ENCODE results near the gene FIBCD1. TPM values are rescaled to one million over a fixed set of nuclear protein-coding genes. Genes with fewer than 3 reads are reported as not detected.

FIBCD1 gene
- polyA plus RNA-seq, 1 donor from 2014 or later, result not detected

DNA sequence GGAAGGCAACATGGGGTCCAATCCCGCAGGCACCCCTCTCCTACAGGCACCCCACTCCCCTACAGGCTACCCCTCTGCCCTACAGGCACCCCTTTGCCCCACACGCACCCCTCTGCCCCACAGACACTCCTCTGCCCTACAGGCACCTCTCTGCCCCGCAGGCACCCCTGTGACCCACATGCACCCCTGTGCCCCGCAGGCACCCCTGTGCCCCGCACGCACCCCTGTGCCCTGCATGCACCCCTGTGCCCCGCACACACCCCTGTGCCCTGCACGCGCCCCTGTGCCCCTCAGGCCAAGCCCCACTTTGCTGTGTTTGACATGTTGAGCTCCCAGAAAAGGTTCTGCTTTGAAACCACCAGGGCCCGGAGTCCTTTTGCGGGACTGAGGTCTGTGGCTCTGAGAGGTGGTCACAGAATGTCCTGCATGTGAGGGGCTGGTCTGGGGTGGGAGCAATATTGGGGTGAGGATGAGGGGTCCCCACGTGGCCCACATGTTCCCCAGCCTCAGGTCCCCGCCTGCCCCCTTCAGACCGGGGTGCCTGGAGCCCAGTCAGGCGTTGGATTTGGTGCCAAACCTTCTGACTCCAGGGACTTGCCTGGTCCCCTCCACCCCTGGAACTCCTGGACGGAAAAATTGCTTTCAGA, 41.8 kb downstream of the FIBCD1 start:
- no peak overlapping the region for H3K27ac Mint-ChIP-seq
- no peaks in the 10 kb centered on the region for H3K4me1 Mint-ChIP-seq
- no peaks in the 10 kb centered on the region for H3K9me3 Mint-ChIP-seq
- H3K27me3 Mint-ChIP-seq, result peaks cover 1% of the 10 kb centered on the region
- H3K4me3 Mint-ChIP-seq, result no peak overlapping the region
- no peaks in the 10 kb centered on the region for H3K36me3 Mint-ChIP-seq

DNA sequence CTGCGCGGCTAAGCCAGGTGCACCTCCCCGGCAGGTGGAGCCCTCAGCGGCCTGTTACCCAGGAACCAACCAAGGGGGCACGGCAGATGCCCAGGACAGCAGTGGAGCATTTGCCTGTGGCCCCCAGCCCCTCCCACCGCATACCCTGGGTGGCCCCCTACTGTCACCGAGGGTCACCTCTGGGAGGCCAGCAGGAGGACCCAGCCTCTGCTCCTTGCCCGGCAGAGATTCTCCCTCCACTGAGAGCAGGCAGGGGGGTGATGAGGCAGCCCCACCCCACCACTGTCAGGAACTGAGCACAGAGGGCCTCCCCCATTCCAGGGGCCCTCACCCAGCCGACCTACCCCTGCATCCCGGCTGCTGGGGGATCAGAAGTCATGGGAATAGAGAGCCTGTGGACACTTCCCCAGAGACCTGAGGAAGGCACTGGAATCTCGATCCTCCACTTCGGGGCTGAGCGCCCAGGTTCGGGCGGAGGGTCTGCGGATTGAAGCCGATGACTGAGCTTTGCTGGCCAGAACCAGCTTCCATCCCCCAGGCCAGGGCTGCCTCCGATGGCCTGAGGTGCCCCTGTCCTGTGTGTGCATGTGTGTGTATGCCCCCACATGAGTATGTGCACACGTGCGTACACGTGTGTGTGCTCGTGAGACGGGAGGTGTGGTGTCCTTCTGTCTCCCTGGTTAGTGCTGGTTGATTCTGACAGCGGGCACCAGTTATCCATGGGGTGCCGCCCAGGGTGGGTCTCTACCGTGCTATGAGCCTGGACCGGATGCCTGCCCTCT, 42.6 kb downstream of the FIBCD1 start, which contains the start of gene QRFP:
Gene QRFP, minus strand, starts transcription at position 580 of the 782 bp plus-strand sequence. CDS start 2,974 bp downstream, outside the sequence.
- Mint-ChIP-seq H3K9me3 (no peaks in the 10 kb centered on the region), H3K36me3 (no peaks in the 10 kb centered on the region), H3K27ac (no peak within 1 kb of the TSS), H3K4me3 (no peak within 1 kb of the TSS), H3K27me3 (peaks cover 1% of the 10 kb centered on the region), H3K4me1 (no peaks in the 10 kb centered on the region)

- H3K27ac Mint-ChIP-seq, result no peak overlapping the region
- peaks cover under 1% of the 10 kb centered on the region for H3K27me3 Mint-ChIP-seq
- no peaks in the 10 kb centered on the region for H3K9me3 Mint-ChIP-seq
- no peak overlapping the region for H3K4me3 Mint-ChIP-seq
- H3K4me1 Mint-ChIP-seq, result no peaks in the 10 kb centered on the region
- no peaks in the 10 kb centered on the region for H3K36me3 Mint-ChIP-seq
These were observed 43.4 kb downstream of the FIBCD1 start for GRCh38 chr9:130895481-130896232.

DNA sequence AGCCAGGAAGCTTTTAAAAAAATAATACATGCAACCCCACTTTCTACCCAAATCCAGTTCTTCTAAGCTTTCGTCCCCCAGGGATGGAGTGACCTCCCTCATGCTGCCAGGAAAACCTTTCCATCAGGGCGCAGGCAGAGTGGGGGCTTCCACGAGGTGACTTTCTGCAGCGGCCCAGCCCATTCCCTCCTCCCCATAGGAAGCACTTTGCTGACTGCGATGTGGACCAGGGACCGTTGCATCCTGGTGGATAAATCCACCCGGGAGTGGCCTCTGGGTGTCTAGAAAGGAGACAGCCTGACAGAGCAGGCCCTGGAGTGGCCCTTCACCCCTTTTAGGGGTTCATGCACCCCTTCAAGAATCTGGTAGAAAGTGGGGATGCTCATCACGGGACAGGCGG, 44.0 kb downstream of the FIBCD1 start:
- H3K4me3 Mint-ChIP-seq, result no peak overlapping the region
- H3K36me3 Mint-ChIP-seq, result no peaks in the 10 kb centered on the region
- no peak overlapping the region for H3K27ac Mint-ChIP-seq
- no peaks in the 10 kb centered on the region for H3K27me3 Mint-ChIP-seq
- H3K9me3 Mint-ChIP-seq, result no peaks in the 10 kb centered on the region
- H3K4me1 Mint-ChIP-seq, result no peaks in the 10 kb centered on the region

DNA sequence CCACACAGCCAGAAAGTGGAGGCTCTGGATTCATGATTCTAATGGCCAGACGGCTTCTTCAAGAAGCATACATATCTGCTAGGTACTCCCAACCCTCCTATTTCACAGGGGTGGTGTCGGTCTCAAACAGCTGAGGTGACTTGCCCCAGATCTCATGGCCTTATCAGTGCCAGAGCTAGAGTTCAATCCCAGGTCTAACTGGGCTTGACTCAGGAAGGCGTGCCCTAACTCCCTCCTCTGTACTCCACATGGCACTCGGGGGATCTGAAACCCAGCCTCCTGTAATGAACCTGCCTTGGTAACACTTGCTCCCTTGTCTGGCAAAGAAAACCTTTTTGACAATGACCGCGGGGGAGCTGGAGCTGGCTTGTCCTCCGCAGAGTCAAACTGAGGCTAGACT, 44.5 kb downstream of the FIBCD1 start:
- Mint-ChIP-seq H3K4me1 (no peaks in the 10 kb centered on the region), H3K4me3 (no peak overlapping the region), H3K9me3 (no peaks in the 10 kb centered on the region), H3K27me3 (no peaks in the 10 kb centered on the region), H3K27ac (no peak overlapping the region), H3K36me3 (no peaks in the 10 kb centered on the region)

- Mint-ChIP-seq H3K4me1 (no peaks in the 10 kb centered on the region), H3K27me3 (no peaks in the 10 kb centered on the region), H3K4me3 (no peak overlapping the region), H3K36me3 (no peaks in the 10 kb centered on the region), H3K27ac (no peak overlapping the region), H3K9me3 (no peaks in the 10 kb centered on the region)
These were observed 45.5 kb downstream of the FIBCD1 start for GRCh38 chr9:130893341-130894101.

DNA sequence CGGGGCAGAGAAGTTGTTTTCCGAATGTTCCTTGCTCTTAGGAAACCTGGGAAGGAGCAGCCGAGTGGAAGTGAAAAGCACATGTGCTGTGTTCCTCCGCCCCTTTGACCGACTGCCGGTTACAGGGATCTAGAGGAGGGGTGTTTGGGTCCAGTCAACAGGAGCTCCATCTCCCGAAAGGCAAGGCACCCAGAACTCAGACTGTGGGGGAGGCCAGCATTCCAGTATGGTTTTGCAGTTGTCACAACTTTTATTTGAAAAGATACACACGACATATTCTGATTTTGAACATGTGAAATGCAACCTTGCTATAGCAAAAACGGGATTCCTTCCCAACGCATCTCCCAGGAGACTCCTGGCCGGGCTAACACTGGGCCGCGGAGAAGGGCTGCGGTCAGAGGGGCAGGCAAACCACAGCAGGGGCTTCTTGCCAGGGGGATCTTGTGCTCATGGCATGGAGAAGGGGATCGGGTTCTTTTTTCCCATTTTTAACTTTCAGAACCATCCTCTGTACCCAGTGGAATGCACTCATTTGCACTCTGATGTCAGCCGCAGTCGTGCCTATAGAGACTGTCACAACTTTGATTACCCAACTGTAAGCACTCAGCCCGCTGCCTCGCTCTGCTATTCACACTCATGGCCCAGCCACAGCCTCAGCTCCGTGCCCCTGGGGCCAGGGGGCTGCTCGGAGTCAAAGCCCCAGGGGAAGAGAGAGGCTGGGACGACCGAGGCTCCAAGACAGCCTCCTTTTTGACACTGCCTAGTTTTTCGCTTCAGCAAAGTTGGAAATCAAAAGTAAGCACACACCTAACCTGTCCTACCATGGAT, 46.4 kb downstream of the FIBCD1 start:
- H3K27ac Mint-ChIP-seq, result no peak overlapping the region
- H3K4me3 Mint-ChIP-seq, result no peak overlapping the region
- no peaks in the 10 kb centered on the region for H3K36me3 Mint-ChIP-seq
- H3K27me3 Mint-ChIP-seq, result no peaks in the 10 kb centered on the region
- no peaks in the 10 kb centered on the region for H3K4me1 Mint-ChIP-seq
- H3K9me3 Mint-ChIP-seq, result no peaks in the 10 kb centered on the region

- H3K36me3 Mint-ChIP-seq, result peaks cover 2% of the 10 kb centered on the region
- no peaks in the 10 kb centered on the region for H3K4me1 Mint-ChIP-seq
- H3K27ac Mint-ChIP-seq, result no peak overlapping the region
- no peaks in the 10 kb centered on the region for H3K9me3 Mint-ChIP-seq
- H3K27me3 Mint-ChIP-seq, result no peaks in the 10 kb centered on the region
- no peak overlapping the region for H3K4me3 Mint-ChIP-seq
These were observed 47.2 kb downstream of the FIBCD1 start for GRCh38 chr9:130891688-130892476.

DNA sequence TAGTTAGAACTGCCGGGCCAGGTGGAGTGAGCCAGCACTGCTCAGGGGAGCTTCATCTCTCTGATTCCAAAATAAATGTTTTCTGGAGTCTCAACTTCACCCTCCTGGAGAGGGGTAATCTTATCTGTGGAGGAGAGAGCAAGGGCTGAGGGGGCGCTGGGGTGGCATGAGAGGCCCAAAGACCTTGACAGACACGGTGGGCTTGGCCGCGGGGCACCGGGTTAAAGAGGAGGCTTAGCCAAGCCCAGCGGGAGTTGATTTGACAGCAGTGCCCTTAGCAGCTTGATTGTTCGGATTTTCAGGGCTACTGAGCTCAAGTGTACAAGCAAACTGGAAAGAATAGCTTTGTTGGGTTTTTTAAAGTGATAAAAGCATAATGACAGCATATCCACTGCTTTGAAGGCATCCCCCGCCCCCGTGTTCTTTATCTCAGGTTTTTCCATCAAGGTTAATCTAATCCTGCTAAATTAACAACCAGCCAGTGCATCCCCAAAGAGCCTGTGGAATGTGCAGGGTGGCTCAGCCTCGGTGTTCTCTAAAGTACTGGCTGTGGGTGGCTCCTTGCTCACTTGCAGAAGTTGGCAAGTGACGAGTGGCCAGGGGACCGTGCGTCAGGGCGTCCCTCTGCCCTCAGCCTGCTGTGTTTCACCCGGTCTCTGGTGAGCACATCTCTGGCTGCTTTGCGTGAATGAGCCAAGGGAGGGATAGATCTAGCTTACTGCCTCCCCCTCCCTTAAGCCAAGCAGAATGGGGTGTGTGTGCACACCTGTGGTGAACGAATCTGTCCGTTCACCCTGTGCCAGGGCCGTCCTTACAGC, 48.0 kb downstream of the FIBCD1 start:
- Mint-ChIP-seq H3K9me3 (no peaks in the 10 kb centered on the region), H3K4me3 (no peak overlapping the region), H3K27me3 (no peaks in the 10 kb centered on the region), H3K27ac (no peak overlapping the region), H3K4me1 (no peaks in the 10 kb centered on the region), H3K36me3 (peaks cover 2% of the 10 kb centered on the region)

- no peak overlapping the region for H3K27ac Mint-ChIP-seq
- H3K27me3 Mint-ChIP-seq, result no peaks in the 10 kb centered on the region
- no peak overlapping the region for H3K4me3 Mint-ChIP-seq
- H3K4me1 Mint-ChIP-seq, result peaks cover 0 to 1% (median 0%) of the 10 kb centered on the region in 3 donors
- H3K9me3 Mint-ChIP-seq, result no peaks in the 10 kb centered on the region
- peaks cover 2% of the 10 kb centered on the region for H3K36me3 Mint-ChIP-seq
These were observed 48.9 kb downstream of the FIBCD1 start for GRCh38 chr9:130890124-130890523.

GRCh38 chr9:130888146-130888885, 50.7 kb downstream of the FIBCD1 start:
- no peak overlapping the region for H3K27ac Mint-ChIP-seq
- peaks cover 0 to 2% (median 0%) of the 10 kb centered on the region in 3 donors for H3K4me1 Mint-ChIP-seq
- no peaks in the 10 kb centered on the region for H3K27me3 Mint-ChIP-seq
- H3K9me3 Mint-ChIP-seq, result no peaks in the 10 kb centered on the region
- peaks cover 2% of the 10 kb centered on the region for H3K36me3 Mint-ChIP-seq
- H3K4me3 Mint-ChIP-seq, result no peak overlapping the region

- H3K27ac Mint-ChIP-seq, result no peak overlapping the region
- no peaks in the 10 kb centered on the region for H3K27me3 Mint-ChIP-seq
- H3K36me3 Mint-ChIP-seq, result peaks cover 2% of the 10 kb centered on the region
- H3K4me3 Mint-ChIP-seq, result peak overlapping the region in 1 of 4 donors; percentile 60
- peaks cover 0 to 2% (median 0%) of the 10 kb centered on the region in 3 donors for H3K4me1 Mint-ChIP-seq
- H3K9me3 Mint-ChIP-seq, result no peaks in the 10 kb centered on the region
These were observed 51.4 kb downstream of the FIBCD1 start for GRCh38 chr9:130887494-130888144.
